GM19397 (cell line): ENCODE results near the gene TLN1.
A peak's percentile ranks its signal among the peaks of the same experiment; 100 is the strongest.

Source experiments
- ATAC-seq: cut with Tn5 transposase; IDR thresholded peaks from one replicate; pipeline ENCODE4 v1.9.1; 2021; ENCODE audit warnings: mild to moderate bottlenecking, moderate library complexity; ENCODE audit not compliant: unreplicated experiment

Gene TLN1

DNA sequence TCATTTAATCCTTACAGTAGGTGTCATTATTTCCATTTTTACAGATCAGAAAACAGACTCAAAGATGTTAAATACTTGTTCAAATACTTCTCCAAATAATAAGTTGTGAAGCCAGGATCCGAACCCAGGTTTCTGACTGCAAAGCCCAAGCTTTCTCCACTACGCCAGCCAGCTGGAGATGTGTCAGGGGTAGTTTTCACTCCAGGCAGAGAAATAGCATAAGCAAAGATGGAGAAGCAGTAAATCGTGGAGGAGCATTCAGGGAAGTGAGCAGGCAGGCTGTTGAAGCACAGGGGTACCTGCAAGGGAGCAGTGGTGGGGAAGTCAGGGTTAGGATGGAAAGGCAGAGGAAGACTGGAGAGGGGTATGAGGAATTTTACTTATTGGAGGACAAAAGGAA, 2.9 kb downstream of the TLN1 start:
- no peak for ATAC-seq

DNA sequence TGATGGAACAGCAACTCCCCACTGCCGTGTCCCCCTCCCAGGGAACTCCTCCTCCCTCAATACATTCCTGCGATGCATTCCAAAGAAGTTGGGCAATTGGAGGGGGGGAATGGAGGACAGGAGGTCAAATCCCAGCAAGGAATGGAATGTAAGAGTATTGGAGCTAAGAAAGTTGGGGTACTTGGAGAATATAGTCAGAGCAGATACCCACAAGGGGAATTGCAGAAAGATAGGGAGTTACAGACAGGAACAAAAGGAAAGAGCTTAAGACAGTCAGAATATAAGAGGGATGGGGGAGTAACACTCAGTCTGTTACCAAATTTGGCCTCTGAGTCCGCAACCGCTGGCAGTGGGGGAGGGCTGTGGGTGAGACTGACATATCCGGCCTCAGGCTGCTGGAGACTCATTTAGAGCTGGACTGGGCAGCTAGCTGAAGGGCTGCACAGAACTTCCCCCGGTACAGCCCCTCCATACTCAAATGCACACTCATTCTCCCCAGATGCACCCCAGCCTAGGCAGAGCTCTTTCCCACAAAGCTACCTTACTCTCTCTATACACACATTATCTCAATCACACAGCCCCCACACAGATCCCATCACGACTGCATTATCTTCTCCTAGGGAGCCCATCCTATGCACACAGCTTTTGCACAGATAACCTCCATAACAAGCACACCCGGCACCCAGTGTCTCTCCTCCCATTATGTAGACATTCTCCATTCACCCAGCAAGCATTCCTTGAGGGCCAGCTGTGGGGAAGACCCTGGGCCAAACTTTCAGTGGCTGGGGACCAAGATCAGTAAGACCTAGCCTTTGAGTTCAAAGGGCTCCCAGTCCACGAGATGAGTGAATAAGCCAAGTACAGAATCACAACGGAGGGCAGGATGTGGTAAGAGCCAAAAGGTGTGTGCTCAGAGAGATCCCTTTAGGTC, 3.7 kb downstream of the TLN1 start:
- ATAC-seq, result no peak

GRCh38 chr9:35727676-35728040, 4.3 kb downstream of the TLN1 start:
- no peak for ATAC-seq

- peak; percentile 42 for ATAC-seq
Measured at GRCh38 chr9:35726931-35727330, 5.1 kb downstream of the TLN1 start.

DNA sequence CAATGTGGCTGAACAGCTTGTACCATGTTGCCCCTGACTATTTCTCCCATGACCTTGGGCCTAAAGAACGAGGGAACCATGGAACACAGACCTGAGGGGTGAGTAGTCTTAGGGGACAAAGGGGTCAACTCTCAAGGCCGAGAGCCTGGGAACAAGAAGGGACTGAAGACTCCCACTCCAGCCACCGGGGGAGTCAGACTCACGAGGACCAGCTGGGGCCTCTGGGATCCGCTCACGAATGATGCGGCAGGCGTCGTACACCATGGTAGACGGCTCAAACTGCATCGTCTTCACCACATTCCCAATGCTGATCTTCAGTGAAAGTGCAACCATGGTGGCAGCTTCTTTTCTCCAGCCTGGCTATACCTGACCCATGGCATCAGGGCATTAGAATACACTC, 6.6 kb downstream of the TLN1 start:
- no peak for ATAC-seq

DNA sequence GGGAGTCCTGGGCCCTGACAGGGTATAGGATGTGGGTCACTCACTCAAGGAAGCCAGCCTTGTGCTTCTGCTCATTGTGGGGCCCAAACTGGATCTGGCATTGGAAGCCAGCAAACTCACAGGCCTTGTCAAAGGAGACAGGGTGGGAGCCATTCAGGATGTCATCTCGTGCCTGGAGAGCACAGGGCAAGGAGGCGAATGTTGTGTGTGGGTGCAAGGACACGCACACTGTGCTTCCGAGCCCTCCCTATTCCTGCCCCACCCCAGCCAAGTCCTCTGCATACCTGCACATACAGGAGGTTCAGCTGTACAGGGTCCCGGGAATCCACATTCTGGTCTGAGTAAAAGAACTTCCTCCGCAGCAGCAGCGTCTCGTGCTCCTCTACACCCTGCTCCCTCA, 8.1 kb downstream of the TLN1 start:
- no peak for ATAC-seq

- ATAC-seq, result no peak
Measured at GRCh38 chr9:35723426-35723825, 8.6 kb downstream of the TLN1 start.

- ATAC-seq, result no peak
Measured at GRCh38 chr9:35719546-35719945, 12.4 kb downstream of the TLN1 start.

DNA sequence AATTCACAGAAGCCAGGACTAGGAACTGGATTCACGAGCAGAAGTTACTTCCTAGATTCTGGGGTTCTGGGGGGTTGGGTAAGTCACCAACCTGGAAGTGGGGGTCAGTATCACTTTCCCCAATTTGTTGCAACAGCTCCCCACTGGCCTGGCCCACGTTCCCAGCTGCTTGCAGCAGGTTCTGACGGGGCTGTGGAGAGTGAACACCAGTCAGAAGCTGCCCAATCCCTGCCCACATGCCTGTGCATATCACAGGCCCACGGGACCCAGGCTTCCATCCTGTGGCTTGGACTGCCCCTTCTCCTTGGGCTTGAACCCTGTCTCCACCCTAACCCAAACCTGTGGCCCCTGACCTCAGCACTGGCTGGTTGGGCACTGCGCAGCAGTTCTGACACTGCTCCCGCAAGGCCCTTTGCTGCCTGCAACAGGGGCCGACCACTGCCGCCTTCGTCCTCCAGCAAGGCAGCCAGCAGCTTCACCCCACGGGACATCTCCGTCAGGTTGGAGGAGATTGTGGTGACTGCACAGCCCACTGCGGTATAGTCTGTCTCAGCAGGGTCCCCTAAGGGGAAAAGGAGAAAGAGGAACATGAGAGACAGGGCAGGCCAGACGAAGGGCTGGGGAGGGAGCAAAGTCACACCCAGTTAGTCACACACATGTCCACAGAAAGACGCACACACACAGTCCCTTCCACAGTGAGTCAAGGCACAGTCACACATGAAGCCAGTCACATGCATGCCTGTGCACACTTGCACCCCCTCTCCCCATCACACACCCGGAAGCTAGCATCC, 13.1 kb downstream of the TLN1 start:
- ATAC-seq, result no peak

GRCh38 chr9:35717132-35717870, 14.7 kb downstream of the TLN1 start:
- ATAC-seq, result no peak

- ATAC-seq, result no peak
Measured at GRCh38 chr9:35716230-35716629, 15.8 kb downstream of the TLN1 start.

DNA sequence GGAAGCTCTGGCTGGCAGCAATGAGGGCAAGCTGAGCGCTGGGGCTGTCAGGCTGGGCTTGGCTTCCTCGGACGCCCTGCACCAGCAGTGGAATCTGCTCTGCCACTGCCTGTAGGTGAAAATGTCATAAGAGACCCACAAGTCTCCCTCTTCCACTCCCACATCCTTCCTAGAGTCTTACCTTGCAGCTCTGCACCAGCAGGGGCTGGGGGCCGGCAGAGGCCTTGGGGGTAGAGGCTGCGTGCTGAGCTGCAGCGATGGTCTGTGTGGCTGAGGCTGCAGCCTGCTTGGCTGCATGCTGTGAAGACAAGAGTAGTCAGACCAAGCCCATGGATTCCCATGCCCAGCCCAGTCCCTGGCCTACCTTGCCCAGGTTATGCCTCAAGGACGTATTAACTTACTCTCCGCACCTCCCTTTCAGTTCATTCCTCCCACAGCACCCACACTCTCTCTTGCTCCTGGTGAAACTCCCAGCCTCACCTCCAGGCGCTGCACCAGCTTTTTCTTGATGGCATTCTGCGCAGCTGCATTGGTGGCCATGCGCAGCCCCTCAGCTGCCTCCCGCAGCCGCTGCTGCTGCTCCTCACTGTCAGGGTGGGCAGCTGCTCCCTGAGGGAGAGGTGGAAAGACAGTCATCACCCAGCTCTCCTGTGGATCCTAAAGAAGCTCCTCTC, 17.3 kb downstream of the TLN1 start:
- no peak for ATAC-seq

DNA sequence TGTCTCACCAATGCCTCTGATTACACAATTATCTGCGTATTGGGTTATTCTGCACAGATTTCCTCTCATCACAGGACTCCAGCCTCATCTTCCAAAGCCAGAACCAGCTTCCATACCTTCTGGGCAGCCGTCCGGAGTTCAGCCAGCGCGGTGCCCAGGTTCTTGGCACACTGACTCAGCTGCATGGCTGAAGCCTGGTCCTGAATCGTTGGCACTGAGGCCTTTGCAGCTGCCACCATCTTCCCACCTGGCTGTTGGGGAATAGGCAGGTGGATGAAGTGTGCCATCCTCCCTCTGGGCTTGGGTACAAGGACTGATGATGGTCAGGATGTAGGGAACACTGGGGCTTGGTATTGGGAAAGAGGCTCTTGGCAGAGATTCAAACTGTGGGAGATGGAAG, 17.9 kb downstream of the TLN1 start:
- ATAC-seq, result no peak

DNA sequence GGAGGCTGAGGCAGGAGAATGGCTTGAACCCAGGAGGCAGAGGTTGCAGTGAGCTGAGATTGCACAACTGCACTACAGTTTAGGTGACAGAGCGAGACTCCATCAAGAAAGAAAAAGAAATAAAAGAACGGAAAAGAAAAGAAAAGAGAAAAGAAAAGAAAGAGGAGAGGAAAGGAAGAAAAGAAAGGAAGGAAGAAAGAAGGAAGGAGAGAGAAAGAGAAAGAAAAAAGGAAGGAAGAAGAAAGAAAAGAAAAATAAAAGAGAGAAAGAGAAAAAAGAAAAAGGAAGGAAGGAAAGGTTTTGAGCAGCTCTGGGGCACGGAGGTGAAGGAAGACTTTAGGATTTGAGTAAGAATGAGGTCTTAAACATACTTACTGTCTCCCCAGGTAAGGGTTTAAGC, 18.4 kb downstream of the TLN1 start:
- ATAC-seq, result no peak

GRCh38 chr9:35712762-35713400, 19.1 kb downstream of the TLN1 start:
- ATAC-seq, result no peak

DNA sequence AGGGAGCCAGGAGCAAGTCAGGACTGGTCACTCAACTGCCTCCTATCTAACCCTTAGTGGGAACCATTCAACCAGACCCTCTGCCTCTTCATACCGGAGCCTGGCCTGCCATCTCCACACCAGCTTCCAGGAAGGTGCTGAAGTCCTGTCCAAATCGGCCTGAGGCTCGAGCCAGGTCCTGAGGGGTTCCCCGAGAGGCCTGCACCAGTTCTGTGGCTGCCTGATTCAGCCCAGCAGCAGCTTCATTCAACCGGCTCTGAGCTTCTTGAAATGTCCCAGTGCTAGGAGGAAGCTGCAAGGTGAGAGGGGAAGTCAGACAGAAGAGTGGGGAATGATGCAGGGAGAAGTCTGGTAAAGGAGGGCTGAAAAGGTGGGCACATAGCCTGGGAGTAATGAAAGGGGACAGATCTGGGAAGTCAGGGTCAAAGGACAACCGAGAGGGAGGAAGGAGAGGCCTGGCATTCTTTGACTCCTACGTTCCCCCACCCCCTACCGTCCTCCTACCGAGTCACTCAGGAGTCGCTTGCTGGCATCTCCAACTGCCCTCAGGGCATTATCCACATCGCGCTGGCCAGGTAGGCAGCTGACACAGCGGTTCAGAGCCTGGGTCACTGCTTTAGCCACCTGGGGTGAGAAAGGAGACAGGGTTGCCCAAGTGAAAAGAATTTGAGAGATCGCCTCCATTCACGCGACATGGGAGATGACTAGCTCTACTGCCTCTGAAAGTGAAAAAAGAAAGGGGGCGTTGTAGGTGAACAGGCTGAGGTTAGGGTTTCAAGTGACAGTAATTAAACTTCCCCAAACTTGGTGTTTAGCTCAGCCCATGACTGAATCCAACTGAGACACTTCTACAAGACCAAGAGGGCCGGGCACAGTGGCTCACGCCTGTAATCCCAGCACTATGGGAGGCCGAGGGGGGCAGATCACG, 20.2 kb downstream of the TLN1 start:
- no peak for ATAC-seq

GRCh38 chr9:35710818-35711500, 21.0 kb downstream of the TLN1 start:
- ATAC-seq, result no peak

DNA sequence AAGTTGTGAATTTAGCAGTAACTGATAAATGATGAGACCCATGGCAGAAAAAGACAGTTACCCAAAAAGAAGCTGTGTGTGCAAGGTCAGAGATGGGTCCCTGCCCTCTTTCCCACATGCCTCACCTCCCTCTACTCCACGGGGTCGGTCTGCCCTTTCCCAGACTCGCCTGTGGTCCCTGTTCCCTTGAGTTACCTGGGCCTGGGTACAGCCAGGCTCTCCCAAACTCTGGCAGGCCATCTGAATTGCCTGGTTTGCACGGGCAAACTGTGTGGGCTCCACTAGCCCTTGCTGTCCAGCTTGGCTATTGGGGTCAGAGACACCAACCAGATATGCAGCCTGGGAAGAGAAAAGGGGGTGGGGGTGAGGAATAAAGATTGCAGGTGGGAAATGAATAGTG, 23.8 kb downstream of the TLN1 start:
- ATAC-seq, result no peak

- no peak for ATAC-seq
Measured at GRCh38 chr9:35706951-35707350, 25.0 kb downstream of the TLN1 start.
